Measurements from ENCODE around the gene KLF13.

- no peak for TF ChIP-seq FOXA1 (IDR thresholded peaks at IDR 0.05)
- TF ChIP-seq, protein P1, sequence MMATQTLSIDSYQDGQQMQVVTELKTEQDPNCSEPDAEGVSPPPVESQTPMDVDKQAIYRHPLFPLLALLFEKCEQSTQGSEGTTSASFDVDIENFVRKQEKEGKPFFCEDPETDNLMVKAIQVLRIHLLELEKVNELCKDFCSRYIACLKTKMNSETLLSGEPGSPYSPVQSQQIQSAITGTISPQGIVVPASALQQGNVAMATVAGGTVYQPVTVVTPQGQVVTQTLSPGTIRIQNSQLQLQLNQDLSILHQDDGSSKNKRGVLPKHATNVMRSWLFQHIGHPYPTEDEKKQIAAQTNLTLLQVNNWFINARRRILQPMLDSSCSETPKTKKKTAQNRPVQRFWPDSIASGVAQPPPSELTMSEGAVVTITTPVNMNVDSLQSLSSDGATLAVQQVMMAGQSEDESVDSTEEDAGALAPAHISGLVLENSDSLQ (IDR thresholded peaks at IDR 0.05), result no peak
- TF ChIP-seq CTBP1 (IDR thresholded peaks at IDR 0.05; ENCODE audit: borderline replicate concordance), result no peak
- no peak for TF ChIP-seq FOXM1 (IDR thresholded peaks at IDR 0.05; ENCODE audit: borderline replicate concordance)
- TF ChIP-seq ELF4 (IDR thresholded peaks at IDR 0.05), result no peak
These were observed 20.7 kb downstream of the KLF13 start for GRCh38 chr15:31347067-31347975.
